H9 (cell line): ENCODE data around the gene ZNF213. TPM values are rescaled to one million over a fixed set of nuclear protein-coding genes. Genes with fewer than 3 reads are reported as not detected.

Source experiments
- DNase-seq: peaks from one replicate; pipeline ENCODE4 v3.0.0-alpha.2; 2017
- H2AFZ ChIP-seq: one replicate; pipeline ENCODE4 v1.6.1; 2013; ENCODE audit warnings: mild to moderate bottlenecking, low read length, control low read depth, moderate library complexity
- H2AK5ac ChIP-seq: 2 replicates; pipeline ENCODE4 v1.6.1; 2013; ENCODE audit warnings: low read length, control low read depth, mixed read lengths; ENCODE audit not compliant: insufficient read length
- H2BK120ac ChIP-seq: one replicate; pipeline ENCODE4 v1.6.1; 2013; ENCODE audit warnings: low read depth, mild to moderate bottlenecking, low read length, control low read depth, inconsistent platforms; ENCODE audit not compliant: poor library complexity, severe bottlenecking
- H2BK12ac ChIP-seq: 2 replicates; pipeline ENCODE4 v1.6.1; 2013; ENCODE audit warnings: low read length, control low read depth, mixed read lengths, low read depth; ENCODE audit not compliant: insufficient read length
- H2BK15ac ChIP-seq: 2 replicates; pipeline ENCODE4 v1.6.1; 2013; ENCODE audit warnings: low read depth, low read length, control low read depth
- H2BK20ac ChIP-seq: one replicate; pipeline ENCODE4 v1.6.1; 2013; ENCODE audit warnings: low read depth, mild to moderate bottlenecking, low read length, control low read depth, inconsistent platforms; ENCODE audit not compliant: poor library complexity, severe bottlenecking
- H2BK5ac ChIP-seq: 2 replicates; pipeline ENCODE4 v1.6.1; 2013; ENCODE audit warnings: low read length, control low read depth, mixed read lengths; ENCODE audit not compliant: insufficient read length
- H3K14ac ChIP-seq: 2 replicates; pipeline ENCODE4 v1.6.1; 2013; ENCODE audit warnings: low read length, control low read depth; ENCODE audit not compliant: insufficient read depth
- H3K18ac ChIP-seq: 2 replicates; pipeline ENCODE4 v1.6.1; 2013; ENCODE audit warnings: low read depth, mild to moderate bottlenecking, mixed read lengths, low read length, control low read depth; ENCODE audit not compliant: insufficient read length
- H3K23ac ChIP-seq: 2 replicates; pipeline ENCODE4 v1.6.1; 2013; ENCODE audit warnings: low read length, control low read depth, mixed read lengths, low read depth; ENCODE audit not compliant: insufficient read length
- H3K23me2 ChIP-seq: 2 replicates; pipeline ENCODE4 v1.6.1; 2013; ENCODE audit warnings: low read depth, mild to moderate bottlenecking, mixed read lengths, low read length, control low read depth; ENCODE audit not compliant: insufficient read length, poor library complexity, severe bottlenecking
- H3K27ac ChIP-seq: 2 replicates; pipeline ENCODE4 v1.5.1; 2013; ENCODE audit warnings: low read length, control low read depth, mixed read lengths, low read depth; ENCODE audit not compliant: insufficient read length
- H3K27me3 ChIP-seq: 2 replicates; pipeline ENCODE4 v1.6.1; 2013; ENCODE audit warnings: low read length, control low read depth, inconsistent platforms; ENCODE audit not compliant: insufficient read depth
- H3K4ac ChIP-seq: 2 replicates; pipeline ENCODE4 v1.6.1; 2013; ENCODE audit warnings: low read depth, mild to moderate bottlenecking, control low read depth, inconsistent platforms, low read length, moderate library complexity
- H3K4me1 ChIP-seq: 2 replicates; pipeline ENCODE4 v1.6.1; 2013; ENCODE audit warnings: low read length, control low read depth, inconsistent platforms; ENCODE audit not compliant: insufficient read depth
- H3K4me2 ChIP-seq: 2 replicates; pipeline ENCODE4 v1.6.1; 2013; ENCODE audit warnings: low read length, control low read depth, mixed read lengths; ENCODE audit not compliant: insufficient read length, insufficient read depth
- H3K56ac ChIP-seq: 2 replicates; pipeline ENCODE4 v1.6.1; 2013; ENCODE audit warnings: low read depth, mild to moderate bottlenecking, mixed read lengths, low read length, control low read depth; ENCODE audit not compliant: insufficient read length
- H3K79me1 ChIP-seq: 2 replicates; pipeline ENCODE4 v1.6.1; 2013; ENCODE audit warnings: low read depth, mild to moderate bottlenecking, moderate library complexity, low read length, control low read depth, inconsistent platforms; ENCODE audit not compliant: insufficient read depth, poor library complexity, severe bottlenecking
- H3K79me2 ChIP-seq: 2 replicates; pipeline ENCODE4 v1.6.1; 2013; ENCODE audit warnings: low read length, control low read depth, inconsistent platforms; ENCODE audit not compliant: insufficient read depth
- H3K9ac ChIP-seq: 2 replicates; pipeline ENCODE4 v1.6.1; 2013; ENCODE audit warnings: low read length, control low read depth, mixed read lengths; ENCODE audit not compliant: insufficient read length; ENCODE audit errors: extremely low read depth
- H3K9me3 ChIP-seq: one replicate; pipeline ENCODE4 v1.6.1; 2013; ENCODE audit warnings: low read depth, low read length, inconsistent platforms; ENCODE audit not compliant: control insufficient read depth
- H3T11ph ChIP-seq: one replicate; pipeline ENCODE4 v1.6.1; 2013; ENCODE audit warnings: mild to moderate bottlenecking, low read length, control low read depth, inconsistent platforms
- H4K20me1 ChIP-seq: one replicate; pipeline ENCODE4 v1.6.1; 2013; ENCODE audit not compliant: control insufficient read depth, insufficient read length, insufficient read depth
- H4K5ac ChIP-seq: 2 replicates; pipeline ENCODE4 v1.6.1; 2013; ENCODE audit warnings: low read depth, mild to moderate bottlenecking, mixed read lengths, low read length, control low read depth; ENCODE audit not compliant: insufficient read length
- H4K8ac ChIP-seq: replicated peaks from 2 replicates; pipeline ENCODE4 v1.6.1; 2013; ENCODE audit warnings: low read length, control low read depth, mixed read lengths, low read depth; ENCODE audit not compliant: insufficient read length
- H4K91ac ChIP-seq: 2 replicates; pipeline ENCODE4 v1.6.1; 2013; ENCODE audit warnings: low read depth, mild to moderate bottlenecking, moderate library complexity, mixed read lengths, low read length, control low read depth; ENCODE audit not compliant: insufficient read length
- H3K27ac Mint-ChIP-seq, 3 experiments: 2 replicates in 2 of 3; 3 replicates in 1 of 3; pipeline ENCODE4 v1.8.0; 2020 to 2021; ENCODE audit warnings: mixed read lengths in 3 of 3, mild to moderate bottlenecking in 1 of 3, moderate library complexity in 1 of 3
- H3K27me3 Mint-ChIP-seq: 2 replicates; pipeline ENCODE4 v1.8.0; 2021; ENCODE audit warnings: low read depth, mild to moderate bottlenecking, moderate library complexity, mixed read lengths
- H3K36me3 Mint-ChIP-seq, 3 experiments: 2 replicates in 2 of 3; 3 replicates in 1 of 3; pipeline ENCODE4 v1.8.0; 2020 to 2021; ENCODE audit warnings: low read depth in 3 of 3, mixed read lengths in 3 of 3; ENCODE audit not compliant: insufficient read depth in 1 of 3
- H3K4me1 Mint-ChIP-seq, 2 experiments: 2 replicates each; pipeline ENCODE4 v1.8.0; 2020; ENCODE audit warnings: mixed read lengths in 2 of 2
- H3K4me3 Mint-ChIP-seq, 2 experiments: 2 replicates in 1 of 2; 3 replicates in 1 of 2; pipeline ENCODE4 v1.8.0; 2020 to 2021; ENCODE audit warnings: mild to moderate bottlenecking in 2 of 2, mixed read lengths in 2 of 2, moderate library complexity in 1 of 2
- H3K9me3 Mint-ChIP-seq, 2 experiments: 2 replicates in 1 of 2; 3 replicates in 1 of 2; pipeline ENCODE4 v1.8.0; 2020; ENCODE audit warnings: mild to moderate bottlenecking in 2 of 2, mixed read lengths in 2 of 2, moderate library complexity in 1 of 2
- CTCF ChIP-seq: fragments of 200-600 bp; sonication (generic); conservative IDR thresholded peaks from 3 replicates; pipeline ENCODE4 v1.8.0; 2021; ENCODE audit warnings: antibody characterized with exemption, mild to moderate bottlenecking
- WGBS: extraction: QIAGEN DNeasy Blood & Tissue Kit; methylation state at CpG from one replicate; pipeline ENCODE4 v1.1.7; 2013; ENCODE audit warnings: missing lambda C conversion rate, low lambda C conversion rate, mixed read lengths; ENCODE audit not compliant: insufficient read length; ENCODE audit errors: extremely low coverage; 5-methylcytosine and 5-hydroxymethylcytosine counted together
- total RNA-seq: library from RNA; stranded (reverse); gene quantifications from 2 replicates; pipeline ENCODE4 v1.2.1, GENCODE V29; 2021

Gene ZNF213
- total RNA-seq, 1 experiment from 2014 or later: 6.4 TPM

- Mint-ChIP-seq H3K27ac (peak overlapping the region in 2 of 3 experiments; percentile 47 to 88; a peak in 2 of 7 replicates), H3K4me1 (peaks cover 5 to 8% of the 10 kb centered on the region in 2 experiments; a peak in 3 of 4 replicates), H3K9me3 (no peaks in the 10 kb centered on the region), H3K36me3 (peaks cover 5 to 16% (median 12%) of the 10 kb centered on the region in 3 experiments; a peak in 4 of 7 replicates), H3K4me3 (no peak overlapping the region; a peak in 1 of 5 replicates), H3K27me3 (peaks cover 33% of the 10 kb centered on the region)
- Histone ChIP-seq H3K4ac (no peak overlapping the region), H3K9me3 (no peaks in the 10 kb centered on the region), H2BK5ac (no peak overlapping the region), H2AK5ac (no peak overlapping the region), H2BK20ac (no peak overlapping the region), H4K8ac (no peak overlapping the region), H2BK15ac (no peak overlapping the region), H3K4me2 (no peak overlapping the region), H2BK120ac (no peak overlapping the region), H3K79me1 (no peaks in the 10 kb centered on the region), H2AFZ (no peak overlapping the region), H4K91ac (no peak overlapping the region), H3K79me2 (no peaks in the 10 kb centered on the region), H3K18ac (no peak overlapping the region), H3K9ac (no peak overlapping the region), H3K4me1 (no peaks in the 10 kb centered on the region), H2BK12ac (no peak overlapping the region), H3K14ac (peak overlapping the region; percentile 27; the same call in 1 of the 2 replicates), H4K5ac (no peak overlapping the region), H3K23ac (no peak overlapping the region), H3K27ac (no peak overlapping the region), H3K23me2 (peaks cover 5% of the 10 kb centered on the region), H3K56ac (no peak overlapping the region), H4K20me1 (no peaks in the 10 kb centered on the region), H3T11ph (no peak overlapping the region), H3K27me3 (no peaks in the 10 kb centered on the region)
- WGBS: no CpG with 5 or more reads among the region's 10 CpGs
- DNase-seq: no peak
- TF ChIP-seq CTCF: no peak
These were observed 10.3 kb downstream of the ZNF213 start for GRCh38 chr16:3145151-3145550.
